Activated CD4-positive, alpha-beta T cell treated with anti-CD3 and anti-CD28 coated beads, Interleukin-2, amount 10 ng/mL, durations not matched to agents 24 days and 14 days (primary cell): Measurements from ENCODE around the gene AP1S3. TPM values are rescaled to one million over a fixed set of nuclear protein-coding genes. Genes with fewer than 3 reads are reported as not detected.

Source experiments
- DNase-seq: peaks from one replicate; pipeline ENCODE4 v3.0.0; 2022
- H3K27ac Mint-ChIP-seq: one replicate; pipeline ENCODE4 v1.8.0; 2022; ENCODE audit warnings: mild to moderate bottlenecking, mixed read lengths
- H3K27me3 Mint-ChIP-seq: one replicate; pipeline ENCODE4 v1.8.0; 2022; ENCODE audit warnings: mixed read lengths
- H3K36me3 Mint-ChIP-seq: one replicate; pipeline ENCODE4 v1.8.0; 2022; ENCODE audit warnings: low read depth, mild to moderate bottlenecking, mixed read lengths
- H3K4me1 Mint-ChIP-seq: one replicate; pipeline ENCODE4 v1.8.0; 2021; ENCODE audit warnings: mixed read lengths
- H3K4me3 Mint-ChIP-seq: one replicate; pipeline ENCODE4 v1.8.0; 2022; ENCODE audit warnings: mild to moderate bottlenecking, moderate library complexity, mixed read lengths
- H3K9me3 Mint-ChIP-seq: one replicate; pipeline ENCODE4 v1.8.0; 2021; ENCODE audit warnings: mixed read lengths
- intact Hi-C: fragments of 100-400 bp; cut with micrococcal nuclease; formaldehyde crosslinking; loops from one replicate; pipeline ENCODE4 v1.15.1; 2023
- total RNA-seq: library from RNA; stranded (reverse); gene quantifications from 2 replicates; pipeline ENCODE4 v1.2.3, GENCODE V29; 2022

The AP1S3 gene
- total RNA-seq, 1 donor from 2014 or later: 14.1 TPM

- H3K9me3 Mint-ChIP-seq: no peaks in the 10 kb centered on the region
- H3K27me3 Mint-ChIP-seq: no peaks in the 10 kb centered on the region
- no peak overlapping the region for H3K27ac Mint-ChIP-seq
- no peaks in the 10 kb centered on the region for H3K36me3 Mint-ChIP-seq
- H3K4me1 Mint-ChIP-seq: no peaks in the 10 kb centered on the region
- intact Hi-C loops: loop anchor here (10.0 kb wide), 1 partner anchor 107 kb away; the partner anchor contains the start of gene AP1S3
- DNase-seq: peak; percentile 79
- no peak overlapping the region for H3K4me3 Mint-ChIP-seq
These were observed 109.8 kb downstream of the AP1S3 start for GRCh38 chr2:223727562-223727961.

- no peak for DNase-seq
- intact Hi-C loops: loop anchor here (10.0 kb wide), 1 partner anchor 109 kb away; the partner anchor contains the start of gene AP1S3
- no peak overlapping the region for H3K4me3 Mint-ChIP-seq
- H3K36me3 Mint-ChIP-seq: no peaks in the 10 kb centered on the region
- H3K27me3 Mint-ChIP-seq: no peaks in the 10 kb centered on the region
- no peaks in the 10 kb centered on the region for H3K9me3 Mint-ChIP-seq
- no peaks in the 10 kb centered on the region for H3K4me1 Mint-ChIP-seq
- H3K27ac Mint-ChIP-seq: no peak overlapping the region
These were observed 111.1 kb downstream of the AP1S3 start for GRCh38 chr2:223725986-223726970.

GRCh38 chr2:223725494-223725893 lies 111.9 kb downstream of the AP1S3 start:
- Mint-ChIP-seq H3K4me3 (no peak overlapping the region), H3K36me3 (no peaks in the 10 kb centered on the region), H3K9me3 (no peaks in the 10 kb centered on the region), H3K27ac (no peak overlapping the region), H3K4me1 (no peaks in the 10 kb centered on the region), H3K27me3 (peaks cover under 1% of the 10 kb centered on the region)
- DNase-seq: no peak
- intact Hi-C loops: loop anchor here (10.0 kb wide), 1 partner anchor 109 kb away; the partner anchor contains the start of gene AP1S3

GRCh38 chr2:223724861-223725260 lies 112.5 kb downstream of the AP1S3 start:
- no peak for DNase-seq
- H3K27ac Mint-ChIP-seq: no peak overlapping the region
- peaks cover 3% of the 10 kb centered on the region for H3K27me3 Mint-ChIP-seq
- no peaks in the 10 kb centered on the region for H3K36me3 Mint-ChIP-seq
- intact Hi-C loops: loop anchor here (10.0 kb wide), 1 partner anchor 110 kb away; the partner anchor contains the start of gene AP1S3
- no peak overlapping the region for H3K4me3 Mint-ChIP-seq
- H3K9me3 Mint-ChIP-seq: no peaks in the 10 kb centered on the region
- H3K4me1 Mint-ChIP-seq: no peaks in the 10 kb centered on the region

- H3K27ac Mint-ChIP-seq: no peak overlapping the region
- H3K9me3 Mint-ChIP-seq: no peaks in the 10 kb centered on the region
- intact Hi-C loops: loop anchor here (10.0 kb wide), 1 partner anchor 111 kb away; the partner anchor contains the start of gene AP1S3
- no peak overlapping the region for H3K4me3 Mint-ChIP-seq
- H3K27me3 Mint-ChIP-seq: peaks cover 3% of the 10 kb centered on the region
- DNase-seq: no peak
- H3K4me1 Mint-ChIP-seq: no peaks in the 10 kb centered on the region
- no peaks in the 10 kb centered on the region for H3K36me3 Mint-ChIP-seq
These were observed 113.4 kb downstream of the AP1S3 start for GRCh38 chr2:223723954-223724411.

- DNase-seq: no peak
- Mint-ChIP-seq H3K36me3 (no peaks in the 10 kb centered on the region), H3K9me3 (no peaks in the 10 kb centered on the region), H3K27me3 (peaks cover 3% of the 10 kb centered on the region), H3K4me1 (no peaks in the 10 kb centered on the region), H3K4me3 (no peak overlapping the region), H3K27ac (no peak overlapping the region)
- intact Hi-C loops: loop anchor here (10.0 kb wide), 1 partner anchor 113 kb away; the partner anchor contains the start of gene AP1S3
These were observed 115.2 kb downstream of the AP1S3 start for GRCh38 chr2:223722226-223722625.

- intact Hi-C loops: loop anchor here (10.0 kb wide), 1 partner anchor 113 kb away; the partner anchor contains the start of gene AP1S3
- Mint-ChIP-seq H3K9me3 (no peaks in the 10 kb centered on the region), H3K36me3 (no peaks in the 10 kb centered on the region), H3K27ac (no peak overlapping the region), H3K4me3 (no peak overlapping the region), H3K27me3 (peaks cover 3% of the 10 kb centered on the region), H3K4me1 (no peaks in the 10 kb centered on the region)
- DNase-seq: no peak
These were observed 115.6 kb downstream of the AP1S3 start for GRCh38 chr2:223721746-223722145.

GRCh38 chr2:223720367-223720766 lies 117.0 kb downstream of the AP1S3 start:
- H3K27ac Mint-ChIP-seq: no peak overlapping the region
- peaks cover 3% of the 10 kb centered on the region for H3K27me3 Mint-ChIP-seq
- DNase-seq: no peak
- no peaks in the 10 kb centered on the region for H3K9me3 Mint-ChIP-seq
- no peaks in the 10 kb centered on the region for H3K4me1 Mint-ChIP-seq
- intact Hi-C loops: loop anchor here (10.0 kb wide), 1 partner anchor 114 kb away; the partner anchor contains the start of gene AP1S3
- no peak overlapping the region for H3K4me3 Mint-ChIP-seq
- no peaks in the 10 kb centered on the region for H3K36me3 Mint-ChIP-seq

- intact Hi-C loops: no loop called here
- Mint-ChIP-seq H3K9me3 (no peaks in the 10 kb centered on the region), H3K4me3 (no peak overlapping the region), H3K27ac (no peak overlapping the region), H3K36me3 (no peaks in the 10 kb centered on the region), H3K27me3 (peaks cover 9% of the 10 kb centered on the region), H3K4me1 (no peaks in the 10 kb centered on the region)
- no peak for DNase-seq
These were observed 124.7 kb downstream of the AP1S3 start for GRCh38 chr2:223712642-223713041.

- H3K36me3 Mint-ChIP-seq: no peaks in the 10 kb centered on the region
- no peaks in the 10 kb centered on the region for H3K4me1 Mint-ChIP-seq
- no peaks in the 10 kb centered on the region for H3K9me3 Mint-ChIP-seq
- no peak overlapping the region for H3K4me3 Mint-ChIP-seq
- no peak overlapping the region for H3K27ac Mint-ChIP-seq
- intact Hi-C loops: no loop called here
- DNase-seq: no peak
- H3K27me3 Mint-ChIP-seq: peaks cover 9% of the 10 kb centered on the region
These were observed 125.6 kb downstream of the AP1S3 start for GRCh38 chr2:223711596-223712326.

Other genes with a start within 250 kb of the AP1S3 start
- not detected in 2 replicates for gene SCG2, start 235.2 kb downstream of the AP1S3 start, total RNA-seq
- 25.3 and 27.8 TPM in 2 replicates for gene WDFY1, start 107.8 kb upstream of the AP1S3 start, total RNA-seq
- 37.3 and 37.4 TPM in 2 replicates for gene MRPL44, start 119.9 kb upstream of the AP1S3 start, total RNA-seq
- gene SERPINE2, start 201.7 kb upstream of the AP1S3 start, total RNA-seq: 23.2 and 23.9 TPM in 2 replicates